T-cell (primary cell): ENCODE measurements around the gene HES1. TPM values are rescaled to one million over a fixed set of nuclear protein-coding genes. Genes with fewer than 3 reads are reported as not detected.

Experiments used
- ATAC-seq, 4 experiments: fragments of 200-7000 bp in 3 of 4; fragments of 150-1000 bp in 1 of 4; cut with Tn5 transposase; replicated peaks in 1 of 4; 1 replicate in 3 of 4; 2 replicates in 1 of 4; pipeline ENCODE4 v1.10.0; 2021; ENCODE audit warnings: moderate library complexity in 3 of 4, mild to moderate bottlenecking in 2 of 4, moderate number of reproducible peaks in 1 of 4
- CTCF ChIA-PET, 2 donors: fragments of 300-600 bp; sonication (Branson Sonifier 250); formaldehyde crosslinking; loops; one replicate each; lab custom pipeline; 2022; ENCODE audit warnings: antibody characterized with exemption in 2 of 2; lab: Charles Lee
- POLR2A ChIA-PET, 2 donors: fragments of 300-600 bp; sonication (Branson Sonifier 250); formaldehyde crosslinking; loops; one replicate each; lab custom pipeline; 2022; ENCODE audit warnings: antibody characterized with exemption in 2 of 2; lab: Charles Lee
- DNase-seq, 35 experiments: peaks; one replicate each; pipeline versions ENCODE4 v3.0.0 to v3.0.0-alpha.2; 2013 to 2023
- H3K27ac ChIP-seq: one replicate; pipeline ENCODE4 v1.5.1; 2013; ENCODE audit warnings: low read length
- H3K27me3 ChIP-seq, 2 experiments: replicated peaks in 1 of 2; 1 replicate in 1 of 2; 2 replicates in 1 of 2; pipeline versions ENCODE4 v1.6.1 to v1.7.0; 2013; ENCODE audit warnings: low read length in 1 of 2, mixed read lengths in 1 of 2; ENCODE audit not compliant: control insufficient read depth in 2 of 2, insufficient read depth in 2 of 2; ENCODE audit errors: extremely low read depth in 1 of 2
- H3K36me3 ChIP-seq, 2 donors: 1 replicate in 1 of 2; 2 replicates in 1 of 2; pipeline versions ENCODE4 v1.6.1 to v1.7.0; 2013; ENCODE audit warnings: low read length in 1 of 2; ENCODE audit not compliant: control insufficient read depth in 2 of 2, insufficient read depth in 1 of 2; ENCODE audit errors: extremely low read depth in 1 of 2
- H3K4me1 ChIP-seq, 2 experiments: 1 replicate in 1 of 2; 2 replicates in 1 of 2; pipeline versions ENCODE4 v1.6.1 to v1.7.0; 2013; ENCODE audit warnings: low read length in 2 of 2, mixed read lengths in 1 of 2; ENCODE audit not compliant: insufficient read depth in 2 of 2, control insufficient read depth in 1 of 2; ENCODE audit errors: extremely low read depth in 1 of 2
- H3K4me3 ChIP-seq, 2 donors: 1 replicate in 1 of 2; 2 replicates in 1 of 2; pipeline versions ENCODE4 v1.5.1 to v1.7.0; 2013; ENCODE audit warnings: mild to moderate bottlenecking in 2 of 2, low read length in 1 of 2, moderate library complexity in 1 of 2; ENCODE audit not compliant: control insufficient read depth in 1 of 2; ENCODE audit errors: extremely low read depth in 1 of 2
- H3K9me3 ChIP-seq: 2 replicates; pipeline ENCODE4 v1.7.0; 2013
- H3K27ac Mint-ChIP-seq, 2 donors: one replicate each; pipeline ENCODE4 v1.8.0; 2020 to 2021; ENCODE audit warnings: mild to moderate bottlenecking in 2 of 2, mixed read lengths in 2 of 2
- H3K27me3 Mint-ChIP-seq, 2 donors: one replicate each; pipeline ENCODE4 v1.8.0; 2021 to 2022; ENCODE audit warnings: mixed read lengths in 2 of 2
- H3K36me3 Mint-ChIP-seq: one replicate; pipeline ENCODE4 v1.8.0; 2021; ENCODE audit warnings: mixed read lengths
- H3K4me1 Mint-ChIP-seq, 3 donors: one replicate each; pipeline ENCODE4 v1.8.0; 2020 to 2022; ENCODE audit warnings: mixed read lengths in 3 of 3, mild to moderate bottlenecking in 1 of 3
- H3K4me3 Mint-ChIP-seq, 3 donors: one replicate each; pipeline ENCODE4 v1.8.0; 2020 to 2022; ENCODE audit warnings: mild to moderate bottlenecking in 3 of 3, mixed read lengths in 3 of 3, moderate library complexity in 3 of 3
- H3K9me3 Mint-ChIP-seq, 3 donors: one replicate each; pipeline ENCODE4 v1.8.0; 2020 to 2022; ENCODE audit warnings: mixed read lengths in 3 of 3
- WGBS: methylation state at CpG from one replicate; pipeline ENCODE4 v1.1.5; 2013; ENCODE audit warnings: missing lambda C conversion rate; ENCODE audit not compliant: insufficient coverage; 5-methylcytosine and 5-hydroxymethylcytosine counted together
- total RNA-seq, 35 experiments: library from RNA in 6 of 35; stranded (reverse) in 6 of 35; fragments of 120-200 nt in 1 of 35; gene quantifications; one replicate each; pipeline versions ENCODE4 v1.2.1 to v1.2.4 and lab custom pipeline; 2013 to 2026

The HES1 gene
- total RNA-seq, 5 donors from 2014 or later (not counting 1 experiment from before 2014, with no cell fraction given): 0.35 to 1.1 (median 0.46) TPM

DNA sequence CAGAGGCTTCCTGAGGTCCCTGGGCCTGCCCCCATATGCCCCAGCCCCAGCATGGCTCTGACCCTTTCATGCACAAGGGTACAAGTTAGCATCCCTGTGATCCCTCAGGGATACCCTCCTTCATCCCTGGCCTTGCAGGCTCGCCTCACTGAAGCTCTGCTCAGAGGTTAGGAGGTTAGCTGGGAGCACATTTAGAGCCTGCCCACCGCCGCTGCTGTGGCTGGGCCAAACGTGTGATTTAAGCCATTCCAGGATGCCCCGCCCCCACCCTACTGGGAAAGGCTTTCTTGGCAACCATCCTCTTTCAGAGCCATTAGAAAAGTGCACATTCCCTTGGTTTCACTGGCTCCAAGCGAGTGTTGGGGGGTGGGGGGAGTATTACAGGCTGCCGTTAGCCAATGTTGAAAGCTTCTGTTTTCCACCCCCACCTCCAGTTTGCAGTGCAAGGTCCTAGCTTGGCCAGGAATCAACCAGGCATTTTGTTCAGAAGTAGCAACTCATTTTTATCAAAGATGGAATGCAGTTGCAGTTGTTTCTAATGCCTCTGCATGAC is 6.3 kb upstream of the HES1 start:
- DNase-seq: no peak
- CTCF ChIA-PET: interaction anchor here in 1 of 2 donors (0.5 kb wide), 1 partner anchor 38 kb away, joined by 3 read pairs; no protein-coding TSS in a partner anchor
- peaks cover 12 to 21% of the 10 kb centered on the region in 2 experiments for H3K4me1 ChIP-seq
- H3K27me3 Mint-ChIP-seq: peaks cover 35 to 51% of the 10 kb centered on the region in 2 donors
- H3K4me3 Mint-ChIP-seq: no peak overlapping the region
- peaks cover 2 to 56% of the 10 kb centered on the region in 2 experiments for H3K27me3 ChIP-seq
- H3K4me1 Mint-ChIP-seq: peaks cover 21 to 30% (median 23%) of the 10 kb centered on the region in 3 donors
- no peaks in the 10 kb centered on the region for H3K36me3 ChIP-seq
- H3K27ac ChIP-seq: no peak overlapping the region
- no peaks in the 10 kb centered on the region for H3K9me3 ChIP-seq
- H3K27ac Mint-ChIP-seq: no peak overlapping the region
- POLR2A ChIA-PET: no interaction called here
- no peak for ATAC-seq
- no peaks in the 10 kb centered on the region for H3K36me3 Mint-ChIP-seq
- H3K4me3 ChIP-seq: no peak overlapping the region
- no peaks in the 10 kb centered on the region for H3K9me3 Mint-ChIP-seq
- WGBS: no CpG with 5 or more reads among the region's 7 CpGs

DNA sequence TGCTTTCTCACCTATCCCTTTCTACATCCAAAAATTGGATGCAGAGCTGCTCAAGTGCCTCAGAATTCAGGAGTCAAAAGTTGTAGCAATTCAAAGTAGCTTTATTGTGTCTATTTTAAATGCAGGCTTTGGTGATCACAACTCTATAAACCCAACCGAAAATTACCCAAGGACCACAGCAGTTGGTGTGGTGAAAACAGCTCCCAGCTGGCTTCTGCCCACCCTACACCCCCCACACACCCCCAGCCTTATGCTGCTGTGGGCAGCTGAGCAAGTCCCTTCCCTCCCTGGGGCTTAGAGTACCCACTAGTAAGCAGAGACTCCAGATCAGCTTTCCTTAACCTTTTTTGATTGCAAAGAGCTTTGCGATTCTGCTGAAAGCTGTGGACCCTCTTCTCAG is 5.8 kb upstream of the HES1 start:
- no peak for ATAC-seq
- H3K4me3 Mint-ChIP-seq: no peak overlapping the region
- no peaks in the 10 kb centered on the region for H3K36me3 Mint-ChIP-seq
- no peaks in the 10 kb centered on the region for H3K36me3 ChIP-seq
- ChIA-PET CTCF (no interaction called here), POLR2A (no interaction called here)
- peaks cover 2 to 58% of the 10 kb centered on the region in 2 experiments for H3K27me3 ChIP-seq
- H3K27me3 Mint-ChIP-seq: peaks cover 35 to 52% of the 10 kb centered on the region in 2 donors
- no peak overlapping the region for H3K27ac Mint-ChIP-seq
- peaks cover 14 to 27% of the 10 kb centered on the region in 2 experiments for H3K4me1 ChIP-seq
- H3K9me3 Mint-ChIP-seq: no peaks in the 10 kb centered on the region
- peaks cover 21 to 35% (median 25%) of the 10 kb centered on the region in 3 donors for H3K4me1 Mint-ChIP-seq
- H3K27ac ChIP-seq: no peak overlapping the region
- H3K4me3 ChIP-seq: no peak overlapping the region
- WGBS: no CpG with 5 or more reads among the region's 2 CpGs
- DNase-seq: no peak
- H3K9me3 ChIP-seq: no peaks in the 10 kb centered on the region

DNA sequence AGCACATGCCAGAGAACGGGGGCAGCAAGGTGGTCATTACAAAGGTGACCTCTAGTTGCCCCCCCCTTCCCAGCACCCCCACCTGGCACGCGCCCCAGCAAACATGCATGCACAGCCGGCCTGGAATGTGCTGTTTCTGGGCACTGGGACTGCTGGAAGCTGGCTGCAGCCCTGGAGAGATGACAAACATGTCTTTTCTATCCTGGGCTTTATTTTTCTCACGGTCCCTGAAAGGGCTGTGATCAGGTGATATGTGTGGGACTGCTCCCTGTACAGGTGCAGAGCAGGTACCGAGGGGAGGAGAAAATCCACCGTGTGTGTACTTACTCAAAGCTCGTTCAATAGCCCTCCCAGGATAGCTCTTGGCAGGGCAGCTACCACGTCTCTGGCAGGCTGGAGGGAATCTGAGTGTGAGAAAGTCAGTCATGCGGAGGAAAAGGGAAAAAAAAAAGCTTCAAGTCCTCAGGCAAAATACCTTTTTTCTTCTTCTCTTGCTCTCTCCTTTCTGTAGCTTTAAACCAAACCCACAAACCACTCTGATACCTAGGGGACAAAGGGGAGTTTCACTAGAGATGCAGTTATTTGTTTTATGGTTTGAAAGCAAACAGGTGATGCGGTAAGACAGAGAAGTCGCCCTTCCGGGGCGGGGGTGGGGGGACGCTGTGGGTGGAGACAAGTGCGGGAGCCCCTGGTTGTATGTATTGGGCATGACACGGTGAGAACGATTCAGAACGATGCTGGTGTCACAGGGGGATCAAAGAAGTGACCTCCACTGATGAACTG is 5.0 kb upstream of the HES1 start:
- H3K36me3 ChIP-seq: no peaks in the 10 kb centered on the region
- ChIA-PET POLR2A (interaction anchor here in 1 of 2 donors (0.5 kb wide), 1 partner anchor 47 kb away, joined by 3 read pairs; no protein-coding TSS in a partner anchor), CTCF (interaction anchor here in 1 of 2 donors (0.6 to 0.7 kb wide), 2 partner anchors 162 to 350 kb away, joined by 3 to 10 read pairs; no protein-coding TSS in a partner anchor)
- no peak overlapping the region for H3K27ac ChIP-seq
- WGBS: 22% methylated on average over 9 of the region's 19 CpGs
- H3K4me3 ChIP-seq: no peak overlapping the region
- ATAC-seq: peak in 1 of 4 experiments; percentile 40
- no peaks in the 10 kb centered on the region for H3K36me3 Mint-ChIP-seq
- H3K9me3 Mint-ChIP-seq: no peaks in the 10 kb centered on the region
- H3K27me3 ChIP-seq: peaks cover 2 to 62% of the 10 kb centered on the region in 2 experiments
- peaks cover 25 to 42% (median 32%) of the 10 kb centered on the region in 3 donors for H3K4me1 Mint-ChIP-seq
- H3K27me3 Mint-ChIP-seq: peaks cover 35 to 57% of the 10 kb centered on the region in 2 donors
- H3K9me3 ChIP-seq: no peaks in the 10 kb centered on the region
- H3K4me3 Mint-ChIP-seq: peak overlapping the region in 1 of 3 donors; percentile 48
- no peak overlapping the region for H3K27ac Mint-ChIP-seq
- H3K4me1 ChIP-seq: peaks cover 22 to 35% of the 10 kb centered on the region in 2 experiments
- DNase-seq: peak in 6 of 35 experiments; percentile 6 to 40 (median 24)

DNA sequence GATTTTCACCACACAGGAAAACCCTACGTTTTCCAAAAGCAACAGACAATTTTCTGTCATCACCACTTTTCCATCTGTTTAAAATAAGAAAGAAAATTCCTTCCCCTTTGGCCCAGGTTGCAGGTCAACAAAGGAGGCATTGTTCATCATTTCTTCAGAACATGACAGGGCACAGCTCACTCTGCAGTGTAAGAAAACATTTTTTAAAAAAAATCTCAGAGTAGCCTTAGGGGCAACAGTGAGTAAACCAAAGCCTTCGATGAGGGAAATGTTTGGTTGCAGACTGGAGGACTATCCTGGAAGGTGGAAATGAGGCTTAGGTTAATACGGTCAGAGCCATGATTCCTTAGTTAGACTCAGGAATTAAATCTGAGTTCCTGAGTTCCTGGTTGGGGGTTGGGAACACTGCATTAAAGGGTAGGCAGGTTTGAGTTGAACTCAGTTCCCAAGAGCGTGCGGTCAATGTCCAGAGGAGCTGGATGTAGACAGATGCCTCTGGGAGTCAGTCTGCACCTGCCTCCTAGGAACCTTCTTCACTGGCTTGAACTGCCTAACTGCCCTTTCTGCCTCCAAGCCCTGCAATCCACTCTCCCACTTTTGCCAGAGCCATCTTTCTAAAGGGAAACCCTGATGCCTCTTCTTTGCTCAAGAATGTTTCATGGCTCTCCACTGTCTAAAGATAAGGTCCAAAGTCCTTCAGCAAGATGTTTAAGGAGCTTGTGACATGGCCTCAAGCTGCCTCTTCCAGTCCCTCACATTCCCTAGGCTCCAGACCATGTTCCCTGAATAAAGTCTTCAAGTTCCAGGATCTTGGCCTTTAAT is 3.3 kb upstream of the HES1 start:
- ChIA-PET POLR2A (no interaction called here), CTCF (no interaction called here)
- 83% methylated on average over 5 of the region's 5 CpGs for WGBS
- H3K4me3 Mint-ChIP-seq: peak overlapping the region; percentile 23 to 79 (median 77)
- no peaks in the 10 kb centered on the region for H3K36me3 Mint-ChIP-seq
- Histone ChIP-seq H3K27me3 (peaks cover 2 to 77% of the 10 kb centered on the region in 2 experiments), H3K36me3 (no peaks in the 10 kb centered on the region), H3K4me1 (peaks cover 31 to 51% of the 10 kb centered on the region in 2 experiments), H3K9me3 (no peaks in the 10 kb centered on the region), H3K4me3 (no peak overlapping the region), H3K27ac (no peak overlapping the region)
- DNase-seq (no peak), ATAC-seq (no peak)
- H3K4me1 Mint-ChIP-seq: peaks cover 42 to 56% (median 48%) of the 10 kb centered on the region in 3 donors
- H3K27me3 Mint-ChIP-seq: peaks cover 37 to 67% of the 10 kb centered on the region in 2 donors
- H3K27ac Mint-ChIP-seq: no peak overlapping the region
- H3K9me3 Mint-ChIP-seq: no peaks in the 10 kb centered on the region

DNA sequence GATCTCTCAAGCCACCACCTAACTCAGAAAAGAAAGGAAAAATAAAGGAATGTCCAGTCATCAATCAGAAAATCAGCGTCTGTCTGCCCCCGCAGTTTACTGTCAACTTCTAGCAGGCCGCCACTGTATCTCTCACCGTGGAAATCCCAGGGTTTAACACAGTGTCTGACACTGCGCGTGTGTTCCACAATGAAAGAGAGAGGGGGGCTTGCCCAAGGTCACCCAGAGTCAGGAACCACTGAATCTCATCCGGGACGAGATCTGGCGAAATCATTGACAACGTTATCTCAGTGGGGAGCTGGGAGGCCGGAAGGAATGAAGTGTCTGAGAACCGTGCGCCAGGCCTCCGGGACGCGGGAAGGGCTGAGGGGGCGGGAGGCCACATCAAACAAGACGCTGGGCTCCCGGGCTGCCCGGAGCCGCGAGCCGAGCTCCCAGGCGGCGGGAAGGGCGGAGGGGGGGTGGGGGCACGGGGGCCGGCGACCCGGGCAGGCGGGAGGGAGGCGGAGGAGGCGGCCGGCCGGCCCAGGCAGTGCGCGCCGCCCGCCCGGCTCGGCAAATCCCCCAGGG is 2.2 kb upstream of the HES1 start:
- Mint-ChIP-seq H3K27ac (peak overlapping the region in 1 of 2 donors; percentile 0), H3K4me3 (peak overlapping the region; percentile 77 to 79 (median 77)), H3K9me3 (no peaks in the 10 kb centered on the region), H3K36me3 (no peaks in the 10 kb centered on the region), H3K4me1 (peaks cover 44 to 56% (median 51%) of the 10 kb centered on the region in 3 donors), H3K27me3 (peaks cover 33 to 63% of the 10 kb centered on the region in 2 donors)
- ATAC-seq: no peak
- ChIA-PET POLR2A (no interaction called here), CTCF (interaction anchor here in 1 of 2 donors (0.6 kb wide), 1 partner anchor 30 kb away, joined by 3 read pairs; no protein-coding TSS in a partner anchor)
- Histone ChIP-seq H3K27ac (no peak overlapping the region), H3K27me3 (peaks cover 2 to 74% of the 10 kb centered on the region in 2 experiments), H3K9me3 (no peaks in the 10 kb centered on the region), H3K4me1 (peaks cover 33 to 55% of the 10 kb centered on the region in 2 experiments), H3K4me3 (peak overlapping the region; percentile 9 to 32), H3K36me3 (no peaks in the 10 kb centered on the region)
- DNase-seq: peak in 1 of 35 experiments; percentile 30
- WGBS: 2% methylated on average over 37 of the region's 41 CpGs
